WERI-Rb-1 (cell line): ENCODE data around the gene KNSTRN.

Source experiments
- DNase-seq: peaks from one replicate; pipeline ENCODE4 v3.0.0-alpha.2; 2020
- H3K27ac ChIP-seq: fragments of 250-450 bp; sonication (Bioruptor Pico); 2 replicates; pipeline ENCODE4 v1.5.1; 2020; ENCODE audit warnings: mild to moderate bottlenecking, moderate library complexity
- H3K27me3 ChIP-seq: fragments of 250-450 bp; sonication (Bioruptor Pico); 2 replicates; pipeline ENCODE4 v1.5.1; 2021; ENCODE audit warnings: mild to moderate bottlenecking, low read depth, moderate library complexity; ENCODE audit not compliant: insufficient read depth, severe bottlenecking
- H3K36me3 ChIP-seq: fragments of 250-450 bp; sonication (Bioruptor Pico); 2 replicates; pipeline ENCODE4 v1.5.1; 2020; ENCODE audit warnings: mild to moderate bottlenecking, moderate library complexity
- H3K4me3 ChIP-seq: 2 replicates; pipeline ENCODE4 v1.5.1; 2011; ENCODE audit warnings: low read depth, mild to moderate bottlenecking, control low read depth, low read length
- H3K9me3 ChIP-seq: fragments of 250-450 bp; sonication (Bioruptor Pico); 2 replicates; pipeline ENCODE4 v1.5.1; 2021; ENCODE audit warnings: mild to moderate bottlenecking, moderate library complexity; ENCODE audit not compliant: severe bottlenecking
- CTCF ChIP-seq: IDR thresholded peaks from 2 replicates; pipeline ENCODE4 v1.5.1; 2011; ENCODE audit warnings: low read depth, mild to moderate bottlenecking, control low read depth, inconsistent platforms, low read length

Gene KNSTRN

DNA sequence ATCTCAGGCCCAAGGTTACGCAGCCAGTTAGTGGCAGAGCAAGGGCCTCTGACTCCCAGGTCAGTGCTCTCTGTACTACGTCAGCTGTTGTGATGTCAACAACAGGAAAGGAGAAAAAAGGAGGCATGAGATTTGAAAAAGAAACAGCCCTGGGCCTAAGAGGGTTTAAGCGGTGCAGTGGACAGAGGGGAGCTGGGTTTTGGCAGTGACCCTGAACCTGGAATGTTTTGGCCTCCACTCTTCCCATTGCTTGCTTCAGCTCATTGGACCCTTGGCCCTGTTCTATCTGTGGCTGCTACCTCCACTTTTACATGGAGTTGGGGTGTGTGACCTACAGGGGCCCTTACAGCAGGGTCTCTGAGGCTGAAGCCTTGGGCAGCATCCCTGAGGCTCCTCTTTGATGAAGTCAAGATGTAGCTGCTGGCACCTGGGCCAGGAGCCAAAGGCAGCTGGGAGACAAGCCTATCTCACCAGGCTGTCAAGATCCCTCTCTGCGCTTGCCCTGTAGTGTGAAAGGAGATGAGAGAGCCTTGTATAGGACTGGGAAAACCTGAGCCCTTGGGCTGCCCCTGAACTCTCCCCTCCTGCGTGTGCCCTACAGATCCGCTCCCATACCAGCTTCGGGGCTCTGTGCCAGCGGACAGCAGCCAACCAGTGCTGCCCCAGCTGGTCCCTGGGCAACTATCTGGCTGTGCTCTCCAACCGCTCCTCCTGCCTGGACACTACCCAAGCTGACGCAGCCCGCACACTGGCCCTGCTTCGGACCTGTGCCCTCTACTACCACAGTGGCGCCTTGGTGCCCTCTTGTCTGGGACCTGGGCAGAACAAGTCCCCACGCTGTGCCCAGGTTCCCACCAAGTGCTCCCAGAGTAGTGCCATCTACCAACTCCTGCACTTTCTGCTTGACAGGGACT, 15.8 kb upstream of the KNSTRN start:
- H3K4me3 ChIP-seq, result no peak overlapping the region
- H3K36me3 ChIP-seq, result peaks cover 9% of the 10 kb centered on the region
- H3K9me3 ChIP-seq, result no peaks in the 10 kb centered on the region
- DNase-seq, result no peak
- H3K27me3 ChIP-seq, result no peaks in the 10 kb centered on the region
- TF ChIP-seq CTCF, result no peak
- H3K27ac ChIP-seq, result no peak overlapping the region

DNA sequence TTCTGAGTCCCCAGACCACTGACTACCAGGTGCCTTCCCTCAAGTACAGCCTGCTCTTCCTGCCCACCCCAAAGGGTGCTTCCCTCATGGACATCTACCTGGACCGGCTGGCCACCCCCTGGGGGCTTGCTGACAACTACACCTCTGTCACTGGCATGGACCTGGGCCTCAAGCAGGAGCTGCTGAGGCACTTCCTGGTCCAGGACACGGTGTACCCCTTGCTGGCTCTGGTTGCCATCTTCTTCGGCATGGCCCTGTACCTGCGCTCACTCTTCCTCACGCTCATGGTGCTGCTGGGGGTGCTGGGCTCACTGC, 15.2 kb upstream of the KNSTRN start:
- Histone ChIP-seq H3K27me3 (no peaks in the 10 kb centered on the region), H3K4me3 (no peak overlapping the region), H3K27ac (no peak overlapping the region), H3K9me3 (no peaks in the 10 kb centered on the region), H3K36me3 (peaks cover 9% of the 10 kb centered on the region)
- TF ChIP-seq CTCF, result no peak
- DNase-seq, result no peak

DNA sequence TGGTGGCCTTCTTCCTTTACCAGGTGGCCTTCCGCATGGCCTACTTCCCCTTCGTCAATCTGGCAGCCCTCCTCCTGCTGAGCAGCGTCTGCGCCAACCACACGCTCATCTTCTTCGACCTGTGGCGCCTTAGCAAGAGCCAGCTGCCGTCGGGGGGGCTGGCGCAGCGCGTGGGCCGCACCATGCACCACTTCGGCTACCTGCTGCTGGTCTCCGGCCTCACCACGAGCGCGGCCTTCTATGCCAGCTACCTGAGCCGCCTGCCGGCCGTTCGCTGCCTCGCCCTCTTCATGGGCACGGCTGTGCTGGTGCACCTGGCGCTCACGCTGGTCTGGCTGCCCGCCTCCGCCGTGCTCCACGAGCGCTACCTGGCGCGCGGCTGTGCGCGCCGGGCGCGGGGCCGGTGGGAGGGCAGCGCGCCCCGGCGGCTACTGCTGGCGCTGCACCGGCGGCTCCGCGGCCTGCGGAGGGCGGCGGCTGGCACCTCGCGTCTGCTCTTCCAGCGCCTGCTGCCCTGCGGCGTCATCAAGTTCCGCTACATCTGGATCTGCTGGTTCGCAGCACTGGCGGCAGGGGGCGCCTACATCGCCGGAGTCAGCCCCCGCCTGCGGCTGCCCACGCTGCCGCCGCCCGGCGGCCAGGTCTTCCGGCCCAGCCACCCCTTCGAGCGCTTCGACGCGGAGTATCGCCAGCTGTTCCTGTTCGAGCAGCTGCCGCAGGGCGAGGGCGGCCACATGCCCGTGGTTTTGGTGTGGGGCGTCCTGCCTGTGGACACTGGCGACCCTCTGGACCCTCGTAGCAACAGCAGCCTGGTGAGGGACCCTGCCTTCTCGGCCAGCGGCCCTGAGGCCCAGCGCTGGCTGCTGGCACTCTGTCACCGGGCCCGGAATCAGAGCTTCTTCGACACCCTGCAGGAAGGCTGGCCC, 14.6 kb upstream of the KNSTRN start:
- Histone ChIP-seq H3K4me3 (no peak overlapping the region), H3K27ac (no peak overlapping the region), H3K9me3 (no peaks in the 10 kb centered on the region), H3K27me3 (no peaks in the 10 kb centered on the region), H3K36me3 (peaks cover 9% of the 10 kb centered on the region)
- DNase-seq, result no peak
- TF ChIP-seq CTCF, result no peak

DNA sequence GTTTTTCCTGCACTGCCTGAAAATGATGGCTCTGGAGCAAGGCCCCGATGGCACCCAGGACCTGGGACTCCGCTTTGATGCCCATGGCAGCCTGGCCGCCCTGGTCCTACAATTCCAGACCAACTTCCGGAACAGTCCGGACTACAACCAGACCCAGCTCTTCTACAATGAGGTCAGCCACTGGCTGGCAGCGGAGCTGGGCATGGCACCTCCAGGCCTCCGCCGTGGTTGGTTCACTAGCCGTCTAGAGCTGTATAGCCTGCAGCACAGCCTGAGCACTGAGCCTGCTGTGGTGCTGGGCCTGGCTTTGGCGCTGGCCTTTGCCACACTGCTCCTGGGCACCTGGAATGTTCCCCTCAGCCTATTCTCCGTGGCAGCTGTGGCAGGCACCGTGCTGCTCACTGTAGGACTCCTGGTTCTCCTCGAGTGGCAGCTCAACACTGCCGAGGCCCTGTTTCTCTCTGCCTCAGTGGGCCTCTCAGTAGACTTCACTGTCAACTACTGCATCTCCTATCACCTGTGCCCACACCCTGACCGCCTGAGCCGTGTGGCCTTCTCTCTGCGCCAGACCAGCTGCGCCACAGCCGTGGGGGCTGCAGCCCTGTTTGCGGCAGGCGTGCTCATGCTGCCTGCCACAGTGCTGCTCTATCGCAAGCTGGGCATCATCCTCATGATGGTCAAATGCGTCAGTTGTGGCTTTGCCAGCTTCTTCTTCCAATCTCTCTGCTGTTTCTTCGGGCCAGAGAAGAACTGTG, 13.6 kb upstream of the KNSTRN start:
- no peaks in the 10 kb centered on the region for H3K27me3 ChIP-seq
- H3K9me3 ChIP-seq, result no peaks in the 10 kb centered on the region
- no peak for DNase-seq
- H3K36me3 ChIP-seq, result peaks cover 9% of the 10 kb centered on the region
- TF ChIP-seq CTCF, result no peak
- H3K27ac ChIP-seq, result no peak overlapping the region
- no peak overlapping the region for H3K4me3 ChIP-seq

- Histone ChIP-seq H3K4me3 (no peak overlapping the region), H3K27me3 (no peaks in the 10 kb centered on the region), H3K36me3 (peaks cover 9% of the 10 kb centered on the region), H3K9me3 (no peaks in the 10 kb centered on the region), H3K27ac (no peak overlapping the region)
- DNase-seq, result no peak
- TF ChIP-seq CTCF, result no peak
These were observed 13.0 kb upstream of the KNSTRN start for GRCh38 chr15:40369474-40369869.
